ENCODE results near the gene UBXN11.

DNA sequence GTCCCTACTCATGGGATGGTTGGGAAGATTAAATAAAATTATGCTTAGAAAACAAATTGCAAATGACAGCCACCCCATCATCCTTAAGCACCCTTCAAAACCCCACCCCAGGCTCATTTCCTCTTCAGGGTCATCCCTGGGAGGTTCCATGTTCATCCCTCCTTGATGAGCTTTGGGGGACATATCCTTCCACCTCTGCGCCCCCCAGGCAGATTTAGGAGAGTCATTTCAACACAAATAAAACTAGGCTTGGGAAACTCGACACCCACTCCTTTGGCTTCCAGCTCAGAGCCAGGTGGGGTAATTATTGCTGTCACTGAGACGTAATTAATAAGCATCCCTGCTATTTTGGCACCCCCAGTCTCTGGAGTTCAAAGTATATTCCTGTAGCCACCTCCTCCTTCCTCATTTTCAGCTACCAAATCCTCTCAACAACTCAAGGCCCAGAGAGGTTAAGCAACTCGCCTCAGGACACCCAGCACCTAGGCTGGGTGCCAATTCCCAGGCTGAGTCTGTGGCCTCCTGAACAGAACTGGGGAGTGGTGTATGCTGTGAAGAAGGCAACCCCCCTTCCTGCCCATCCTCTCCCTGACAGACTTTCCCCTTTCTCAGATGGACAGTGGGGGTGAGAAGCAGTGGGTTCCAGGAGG, 46.9 kb upstream of the UBXN11 start:
- no peak for TF ChIP-seq POLR2A (IDR thresholded peaks at IDR 0.05)
- TF ChIP-seq, protein P1, sequence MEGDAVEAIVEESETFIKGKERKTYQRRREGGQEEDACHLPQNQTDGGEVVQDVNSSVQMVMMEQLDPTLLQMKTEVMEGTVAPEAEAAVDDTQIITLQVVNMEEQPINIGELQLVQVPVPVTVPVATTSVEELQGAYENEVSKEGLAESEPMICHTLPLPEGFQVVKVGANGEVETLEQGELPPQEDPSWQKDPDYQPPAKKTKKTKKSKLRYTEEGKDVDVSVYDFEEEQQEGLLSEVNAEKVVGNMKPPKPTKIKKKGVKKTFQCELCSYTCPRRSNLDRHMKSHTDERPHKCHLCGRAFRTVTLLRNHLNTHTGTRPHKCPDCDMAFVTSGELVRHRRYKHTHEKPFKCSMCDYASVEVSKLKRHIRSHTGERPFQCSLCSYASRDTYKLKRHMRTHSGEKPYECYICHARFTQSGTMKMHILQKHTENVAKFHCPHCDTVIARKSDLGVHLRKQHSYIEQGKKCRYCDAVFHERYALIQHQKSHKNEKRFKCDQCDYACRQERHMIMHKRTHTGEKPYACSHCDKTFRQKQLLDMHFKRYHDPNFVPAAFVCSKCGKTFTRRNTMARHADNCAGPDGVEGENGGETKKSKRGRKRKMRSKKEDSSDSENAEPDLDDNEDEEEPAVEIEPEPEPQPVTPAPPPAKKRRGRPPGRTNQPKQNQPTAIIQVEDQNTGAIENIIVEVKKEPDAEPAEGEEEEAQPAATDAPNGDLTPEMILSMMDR (IDR thresholded peaks at IDR 0.05 in 4 of 5, conservative IDR thresholded peaks at IDR 0.05 in 1 of 5): no peak
